GM13976 (cell line): ENCODE measurements around the gene GPC3.
A peak's percentile ranks its signal among the peaks of the same experiment; 100 is the strongest.
"Not testable (repeated sequence)": the region's sequence is repeated elsewhere in the genome, so short reads cannot be mapped to it uniquely, and the experiment has no call there.

ENCODE experiments used
- DNase-seq: peaks from one replicate; pipeline ENCODE4 v3.0.0; 2012; ENCODE audit warnings: low spot score
- in situ Hi-C: fragments of 300-500 bp; cut with MboI; formaldehyde crosslinking; loops from one replicate; pipeline ENCODE4 v1.12.0; 2022; ENCODE audit warnings: low sequenced_read_pairs, mixed read lengths, inconsistent platforms; ENCODE audit not compliant: unreplicated experiment
- TF ChIP-seq, protein P1 (sequence below): IDR thresholded peaks from 2 replicates; pipeline ENCODE4 v1.5.1; 2012; ENCODE audit warnings: borderline replicate concordance, mild to moderate bottlenecking; ENCODE audit not compliant: insufficient read depth; ENCODE audit errors: extremely low read depth, missing control alignments, control extremely low read depth

GPC3 gene

DNA sequence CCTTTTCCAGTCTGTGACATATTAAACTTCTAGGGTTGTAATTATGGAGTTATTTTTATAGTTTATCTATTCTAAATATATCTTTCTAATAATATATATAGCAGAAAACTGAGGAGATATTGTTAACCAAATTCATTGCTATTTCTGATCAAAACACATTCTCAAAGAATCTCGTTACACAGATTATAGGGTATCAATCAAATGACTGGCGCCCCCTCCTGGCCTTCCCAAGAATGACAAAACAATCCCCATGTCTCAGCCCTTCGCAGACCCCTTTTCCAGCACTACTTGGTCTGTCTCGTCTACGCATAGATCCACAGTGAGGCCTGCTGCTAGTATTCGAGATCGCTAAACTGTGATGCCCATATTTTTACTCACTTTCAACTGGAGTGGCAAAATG is 209.3 kb downstream of the GPC3 start:
- TF ChIP-seq, protein P1, sequence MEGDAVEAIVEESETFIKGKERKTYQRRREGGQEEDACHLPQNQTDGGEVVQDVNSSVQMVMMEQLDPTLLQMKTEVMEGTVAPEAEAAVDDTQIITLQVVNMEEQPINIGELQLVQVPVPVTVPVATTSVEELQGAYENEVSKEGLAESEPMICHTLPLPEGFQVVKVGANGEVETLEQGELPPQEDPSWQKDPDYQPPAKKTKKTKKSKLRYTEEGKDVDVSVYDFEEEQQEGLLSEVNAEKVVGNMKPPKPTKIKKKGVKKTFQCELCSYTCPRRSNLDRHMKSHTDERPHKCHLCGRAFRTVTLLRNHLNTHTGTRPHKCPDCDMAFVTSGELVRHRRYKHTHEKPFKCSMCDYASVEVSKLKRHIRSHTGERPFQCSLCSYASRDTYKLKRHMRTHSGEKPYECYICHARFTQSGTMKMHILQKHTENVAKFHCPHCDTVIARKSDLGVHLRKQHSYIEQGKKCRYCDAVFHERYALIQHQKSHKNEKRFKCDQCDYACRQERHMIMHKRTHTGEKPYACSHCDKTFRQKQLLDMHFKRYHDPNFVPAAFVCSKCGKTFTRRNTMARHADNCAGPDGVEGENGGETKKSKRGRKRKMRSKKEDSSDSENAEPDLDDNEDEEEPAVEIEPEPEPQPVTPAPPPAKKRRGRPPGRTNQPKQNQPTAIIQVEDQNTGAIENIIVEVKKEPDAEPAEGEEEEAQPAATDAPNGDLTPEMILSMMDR: peak; percentile 35
- DNase-seq: peak; percentile 6
- in situ Hi-C loops: no loop called here

GRCh38 chrX:133774807-133775206 is 210.6 kb downstream of the GPC3 start:
- DNase-seq: no peak
- in situ Hi-C loops: no loop called here
- TF ChIP-seq, protein P1: no peak

- TF ChIP-seq, protein P1: no peak
- in situ Hi-C loops: no loop called here
- no peak for DNase-seq
These were observed 214.2 kb downstream of the GPC3 start for GRCh38 chrX:133771086-133771646.

DNA sequence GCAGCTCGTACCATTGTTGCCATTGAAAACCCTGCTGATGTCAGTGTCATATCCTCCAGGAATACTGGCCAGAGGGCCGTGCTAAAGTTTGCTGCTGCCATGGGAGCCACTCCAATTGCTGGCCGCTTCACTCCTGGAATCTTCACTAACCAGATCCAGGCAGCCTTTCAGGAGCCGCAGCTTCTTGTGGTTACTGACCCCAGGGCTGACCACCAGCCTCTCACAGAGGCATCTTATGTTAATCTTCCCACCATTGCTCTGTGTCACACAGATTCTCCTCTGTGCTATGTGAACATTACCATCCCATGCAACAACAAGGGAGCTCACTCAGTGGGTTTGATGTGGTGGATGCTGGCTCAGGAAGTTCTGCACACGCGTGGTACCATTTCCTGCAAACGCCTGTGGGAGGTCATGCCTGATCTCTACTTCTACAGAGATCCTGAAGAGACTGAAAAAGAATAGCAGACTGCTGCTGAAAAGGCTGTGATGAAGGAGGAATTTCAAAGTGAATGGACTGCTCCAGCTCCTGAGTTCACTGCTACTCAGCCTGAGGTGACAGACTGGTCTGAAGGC is 222.3 kb downstream of the GPC3 start:
- DNase-seq, in situ Hi-C loops: not testable (repeated sequence)

DNA sequence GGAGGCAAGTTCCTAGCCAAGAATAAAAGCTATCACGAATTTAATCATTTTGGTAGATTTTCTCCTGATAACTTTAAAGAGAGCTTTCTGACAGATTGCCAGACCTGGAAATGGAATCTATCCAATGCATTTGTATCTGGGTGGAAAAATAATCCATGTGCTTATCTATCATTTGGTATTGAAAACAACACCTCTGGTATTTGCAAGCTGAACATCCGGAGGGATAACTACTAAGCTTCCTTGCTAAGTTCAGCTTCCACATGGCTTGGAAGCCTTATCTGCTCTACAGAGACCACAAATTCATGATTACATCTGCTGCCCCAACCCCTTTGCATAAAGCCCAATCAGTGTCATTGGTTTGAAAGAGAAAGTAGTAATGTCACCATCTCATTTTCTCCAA is 230.7 kb downstream of the GPC3 start:
- in situ Hi-C loops: no loop called here
- TF ChIP-seq, protein P1: no peak

GRCh38 chrX:133749951-133750350 is 235.4 kb downstream of the GPC3 start:
- TF ChIP-seq, protein P1: no peak
- no peak for DNase-seq
- in situ Hi-C loops: no loop called here

More for the DNA sequence above, 230.7 kb downstream of the GPC3 start:
- DNase-seq: no peak

DNA sequence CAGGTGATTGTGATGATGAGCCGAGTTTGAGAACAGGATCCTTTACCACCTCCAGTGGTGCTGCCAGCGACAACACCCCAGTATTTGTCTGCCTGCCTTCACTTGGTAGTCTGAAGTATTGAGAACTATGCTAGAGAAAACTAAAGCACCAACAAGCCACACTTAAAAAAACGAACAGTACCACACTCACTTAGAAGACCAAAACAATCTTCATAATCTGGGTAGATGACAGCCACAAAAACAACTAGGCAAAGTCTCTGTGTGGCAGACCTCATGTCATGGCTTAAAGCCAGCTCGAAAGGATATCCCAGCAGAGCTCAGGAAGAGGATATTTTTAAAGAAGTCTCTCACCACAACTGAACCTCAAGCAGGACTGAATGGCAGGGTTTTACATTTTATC is 236.0 kb downstream of the GPC3 start:
- in situ Hi-C loops: no loop called here
- DNase-seq: no peak
- TF ChIP-seq, protein P1: no peak
